HCT116 (cell line): ENCODE measurements around the gene ARHGEF16. TPM values are rescaled to one million over a fixed set of nuclear protein-coding genes. Genes with fewer than 3 reads are reported as not detected.

ENCODE experiments used
- ATAC-seq: fragments of 200-7000 bp; cut with Tn5 transposase; 2 replicates; pipeline ENCODE4 v1.9.1; 2020; ENCODE audit warnings: mild to moderate bottlenecking, moderate library complexity
- BruUV-seq: library from RNA; stranded (reverse); fragments of 400-500 nt; replicated peaks from 2 replicates; lab custom pipeline; 2021; lab: Mats Ljungman, UMichigan
- CTCF ChIA-PET: fragments of 300-600 bp; sonication (Branson Sonifier 250); formaldehyde crosslinking; loops from one replicate; lab custom pipeline; 2021; ENCODE audit warnings: antibody characterized with exemption; lab: Charles Lee
- POLR2A ChIA-PET: fragments of 300-600, 350-600 bp; sonication (Branson Sonifier 250); formaldehyde crosslinking; loops from one replicate; lab custom pipeline; 2021; ENCODE audit warnings: antibody characterized with exemption; lab: Charles Lee
- RAD21 ChIA-PET, 2 experiments: fragments of 300-600 bp; sonication (Branson Sonifier 250); formaldehyde crosslinking; loops; one replicate each; lab custom pipeline; 2023; ENCODE audit warnings: low total read pairs in 2 of 2; ENCODE audit not compliant: uncharacterized antibody in 2 of 2, unreplicated experiment in 2 of 2, low non-redundant PET in 1 of 2; lab: Charles Lee
- DNase-seq: peaks from one replicate; pipeline ENCODE4 v3.0.0-alpha.2; 2010; ENCODE audit warnings: low read depth, low spot score
- H2AFZ ChIP-seq: fragments of 200-600 bp; shearing (Covaris generic), sonication (generic); 2 replicates; pipeline ENCODE4 v1.6.1; 2017; ENCODE audit warnings: low read depth, mixed run types, mixed read lengths, antibody characterized with exemption, low read length; ENCODE audit not compliant: poor library complexity, severe bottlenecking
- H3K27ac ChIP-seq: 2 replicates; pipeline ENCODE4 v1.5.1; 2012; ENCODE audit warnings: low read depth, low read length
- H3K27me3 ChIP-seq: fragments of 200-600 bp; sonication (generic); 2 replicates; pipeline ENCODE4 v1.6.1; 2016; ENCODE audit warnings: mixed run types, low read length, mixed read lengths; ENCODE audit not compliant: insufficient read depth
- H3K36me3 ChIP-seq, 2 experiments: fragments of 200-500 bp in 1 of 2; fragments of 200-600 bp in 1 of 2; sonication (Bioruptor generic) in 1 of 2; sonication (generic) in 1 of 2; 2 replicates each; pipeline versions ENCODE4 v1.5.1 to v1.6.1; 2014 to 2016; ENCODE audit warnings: low read length in 2 of 2, inconsistent platforms in 1 of 2, mixed read lengths in 1 of 2, mixed run types in 1 of 2; ENCODE audit not compliant: insufficient read depth in 2 of 2, control insufficient read depth in 1 of 2
- H3K4me1 ChIP-seq, 2 experiments: fragments of 200-600 bp in 1 of 2; sonication (generic) in 1 of 2; 2 replicates each; pipeline versions ENCODE4 v1.5.1 to v1.6.1; 2012 to 2017; ENCODE audit warnings: low read length in 2 of 2, inconsistent platforms in 1 of 2, mild to moderate bottlenecking in 1 of 2, mixed read lengths in 1 of 2, mixed run types in 1 of 2, moderate library complexity in 1 of 2; ENCODE audit not compliant: insufficient read depth in 2 of 2, control insufficient read depth in 1 of 2
- H3K4me2 ChIP-seq: fragments of 200-600 bp; sonication (generic); 2 replicates; pipeline ENCODE4 v1.6.1; 2017; ENCODE audit warnings: mixed run types, low read length, mixed read lengths
- H3K4me3 ChIP-seq, 2 experiments: fragments of 200-600 bp in 1 of 2; sonication (generic) in 1 of 2; replicated peaks in 1 of 2; 2 replicates each; pipeline ENCODE4 v1.5.1; 2011 to 2016; ENCODE audit warnings: low read length in 2 of 2, control low read depth in 1 of 2, low read depth in 1 of 2, mild to moderate bottlenecking in 1 of 2, mixed read lengths in 1 of 2, mixed run types in 1 of 2
- H3K79me2 ChIP-seq: fragments of 200-600 bp; sonication (generic); 2 replicates; pipeline ENCODE4 v1.6.1; 2017; ENCODE audit warnings: mild to moderate bottlenecking, mixed run types, low read length, moderate library complexity, mixed read lengths; ENCODE audit not compliant: insufficient read depth
- H3K9ac ChIP-seq: fragments of 200-600 bp; sonication (generic); 2 replicates; pipeline ENCODE4 v1.6.1; 2016; ENCODE audit warnings: low read length, mixed read lengths
- H3K9me2 ChIP-seq: fragments of 200-600 bp; sonication (generic), shearing (Covaris generic); 2 replicates; pipeline ENCODE4 v1.6.1; 2017; ENCODE audit warnings: mixed run types, mild to moderate bottlenecking, moderate library complexity; ENCODE audit not compliant: insufficient read depth
- H3K9me3 ChIP-seq, 2 experiments: fragments of 200-500 bp in 1 of 2; fragments of 200-600 bp in 1 of 2; sonication (Bioruptor generic) in 1 of 2; sonication (generic) in 1 of 2; 2 replicates each; pipeline ENCODE4 v1.6.1; 2014 to 2017; ENCODE audit warnings: low read length in 2 of 2, mixed read lengths in 2 of 2, inconsistent platforms in 1 of 2, low read depth in 1 of 2, mild to moderate bottlenecking in 1 of 2, mixed run types in 1 of 2, moderate library complexity in 1 of 2; ENCODE audit not compliant: control insufficient read depth in 1 of 2, insufficient read depth in 1 of 2
- H4K20me1 ChIP-seq: fragments of 200-600 bp; sonication (generic), shearing (Covaris generic); 2 replicates; pipeline ENCODE4 v1.6.1; 2017; ENCODE audit warnings: mixed run types, mild to moderate bottlenecking, moderate library complexity; ENCODE audit not compliant: insufficient read depth
- ELF1 ChIP-seq: IDR thresholded peaks from 2 replicates; pipeline ENCODE4 v1.6.1; 2012; ENCODE audit warnings: low read depth, borderline replicate concordance
- JUND ChIP-seq: IDR thresholded peaks from 2 replicates; pipeline ENCODE4 v1.6.1; 2012
- POLR2A ChIP-seq: IDR thresholded peaks from 2 replicates; pipeline ENCODE4 v1.7.0; 2011; ENCODE audit warnings: borderline replicate concordance; ENCODE audit not compliant: insufficient read depth, insufficient read length; ENCODE audit errors: extremely low read depth
- POLR2AphosphoS5 ChIP-seq: IDR thresholded peaks from 2 replicates; pipeline ENCODE4 v1.6.1; 2011; ENCODE audit warnings: mild to moderate bottlenecking, low read depth, low read length, moderate library complexity
- SP1 ChIP-seq: IDR thresholded peaks from 2 replicates; pipeline ENCODE4 v1.6.1; 2012; ENCODE audit warnings: low read depth
- SRF ChIP-seq: IDR thresholded peaks from 2 replicates; pipeline ENCODE4 v1.6.1; 2012; ENCODE audit warnings: low read depth
- YY1 ChIP-seq: IDR thresholded peaks from 2 replicates; pipeline ENCODE4 v1.6.1; 2011; ENCODE audit warnings: low read length, low read depth, moderate library complexity, mild to moderate bottlenecking; ENCODE audit not compliant: insufficient replicate concordance; ENCODE audit errors: extremely low read depth
- ZFX ChIP-seq: fragments of 450-650 bp; IDR thresholded peaks from 2 replicates; pipeline ENCODE4 v1.6.1; 2017
- intact Hi-C: fragments of 100-400 bp; cut with micrococcal nuclease; formaldehyde crosslinking; loops from 2 replicates; pipeline ENCODE4 v1.10.0; 2022
- total RNA-seq: library from RNA; stranded (reverse); gene quantifications from one replicate; pipeline ENCODE4 v1.2.1, GENCODE V29; 2021; ENCODE audit not compliant: unreplicated experiment
- TF ChIP-seq, protein P1 (sequence below): IDR thresholded peaks from 2 replicates; pipeline ENCODE4 v1.6.1; 2012
- TF ChIP-seq, protein P2 (sequence below), 3 experiments: fragments of 200-600 bp in 1 of 3; sonication (generic) in 1 of 3; IDR thresholded peaks in 2 of 3; conservative IDR thresholded peaks in 1 of 3; 2 replicates each; pipeline ENCODE4 v1.5.1; 2012 to 2017; ENCODE audit warnings: low read depth in 2 of 3, low read length in 2 of 3, antibody characterized with exemption in 1 of 3, borderline replicate concordance in 1 of 3, control low read depth in 1 of 3, mild to moderate bottlenecking in 1 of 3, mixed read lengths in 1 of 3, mixed run types in 1 of 3, moderate library complexity in 1 of 3; ENCODE audit not compliant: insufficient read depth in 1 of 3

ARHGEF16 gene
- total RNA-seq, 1 experiment from 2014 or later = 37.4 TPM

GRCh38 chr1:3525551-3526482, 71.4 kb downstream of the ARHGEF16 start:
- H3K4me2 ChIP-seq = no peak overlapping the region
- no peak overlapping the region for H3K9ac ChIP-seq
- RAD21 ChIA-PET = no interaction called here
- POLR2A ChIA-PET = no interaction called here
- TF ChIP-seq JUND (no peak), SRF (no peak), POLR2A (no peak), ELF1 (no peak), ZFX (no peak), YY1 (no peak), SP1 (no peak), POLR2AphosphoS5 (no peak)
- TF ChIP-seq, protein P1, sequence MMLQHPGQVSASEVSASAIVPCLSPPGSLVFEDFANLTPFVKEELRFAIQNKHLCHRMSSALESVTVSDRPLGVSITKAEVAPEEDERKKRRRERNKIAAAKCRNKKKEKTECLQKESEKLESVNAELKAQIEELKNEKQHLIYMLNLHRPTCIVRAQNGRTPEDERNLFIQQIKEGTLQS = no peak
- TF ChIP-seq, protein P2, sequence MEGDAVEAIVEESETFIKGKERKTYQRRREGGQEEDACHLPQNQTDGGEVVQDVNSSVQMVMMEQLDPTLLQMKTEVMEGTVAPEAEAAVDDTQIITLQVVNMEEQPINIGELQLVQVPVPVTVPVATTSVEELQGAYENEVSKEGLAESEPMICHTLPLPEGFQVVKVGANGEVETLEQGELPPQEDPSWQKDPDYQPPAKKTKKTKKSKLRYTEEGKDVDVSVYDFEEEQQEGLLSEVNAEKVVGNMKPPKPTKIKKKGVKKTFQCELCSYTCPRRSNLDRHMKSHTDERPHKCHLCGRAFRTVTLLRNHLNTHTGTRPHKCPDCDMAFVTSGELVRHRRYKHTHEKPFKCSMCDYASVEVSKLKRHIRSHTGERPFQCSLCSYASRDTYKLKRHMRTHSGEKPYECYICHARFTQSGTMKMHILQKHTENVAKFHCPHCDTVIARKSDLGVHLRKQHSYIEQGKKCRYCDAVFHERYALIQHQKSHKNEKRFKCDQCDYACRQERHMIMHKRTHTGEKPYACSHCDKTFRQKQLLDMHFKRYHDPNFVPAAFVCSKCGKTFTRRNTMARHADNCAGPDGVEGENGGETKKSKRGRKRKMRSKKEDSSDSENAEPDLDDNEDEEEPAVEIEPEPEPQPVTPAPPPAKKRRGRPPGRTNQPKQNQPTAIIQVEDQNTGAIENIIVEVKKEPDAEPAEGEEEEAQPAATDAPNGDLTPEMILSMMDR (IDR thresholded peaks at IDR 0.05 in 2 of 3, conservative IDR thresholded peaks at IDR 0.05 in 1 of 3; ENCODE audit: borderline replicate concordance in 1 of 3, insufficient read depth in 1 of 3, low read depth in 2 of 3, low read length in 2 of 3) = no peak
- TF ChIP-seq, all 23 proteins: peak for 0
- no peak overlapping the region for H3K27ac ChIP-seq
- CTCF ChIA-PET = interaction anchor here (1.3 kb wide), 1 partner anchor 35 kb away, joined by 3 read pairs; no protein-coding TSS in a partner anchor
- no peak for DNase-seq
- no peak overlapping the region for H2AFZ ChIP-seq
- H3K4me3 ChIP-seq = no peak overlapping the region
- no peaks in the 10 kb centered on the region for H3K79me2 ChIP-seq
- BruUV-seq = no TSS peak
- H3K36me3 ChIP-seq = no peaks in the 10 kb centered on the region
- intact Hi-C loops = no loop called here
- no peak for ATAC-seq
- H3K9me2 ChIP-seq = no peaks in the 10 kb centered on the region
- peaks cover 10 to 12% of the 10 kb centered on the region in 2 experiments for H3K4me1 ChIP-seq
- no peaks in the 10 kb centered on the region for H3K9me3 ChIP-seq
- H3K27me3 ChIP-seq = no peaks in the 10 kb centered on the region
- H4K20me1 ChIP-seq = no peaks in the 10 kb centered on the region
